Measurements from ENCODE around the gene UNC93A.

DNA sequence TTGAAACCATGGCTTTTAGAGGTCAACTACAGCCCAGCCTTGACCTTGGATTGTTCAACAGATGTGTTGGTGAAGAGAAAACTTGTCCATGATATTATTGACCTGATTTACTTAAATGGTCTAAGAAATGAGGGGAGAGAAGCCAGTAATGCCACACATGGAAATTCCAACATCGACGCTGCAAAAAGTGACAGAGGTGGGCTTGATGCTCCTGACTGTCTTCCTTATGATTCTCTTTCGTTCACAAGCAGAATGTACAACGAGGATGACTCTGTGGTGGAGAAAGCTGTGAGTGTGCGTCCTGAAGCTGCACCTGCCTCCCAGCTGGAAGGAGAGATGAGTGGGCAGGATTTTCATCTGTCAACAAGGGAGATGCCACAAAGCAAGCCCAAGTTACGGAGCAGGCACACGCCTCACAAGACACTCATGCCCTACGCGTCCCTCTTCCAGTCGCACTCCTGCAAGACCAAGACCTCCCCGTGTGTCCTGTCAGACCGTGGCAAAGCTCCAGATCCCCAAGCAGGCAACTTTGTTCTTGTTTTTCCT lies 50.0 kb downstream of the UNC93A start:
- TF ChIP-seq, protein P1, sequence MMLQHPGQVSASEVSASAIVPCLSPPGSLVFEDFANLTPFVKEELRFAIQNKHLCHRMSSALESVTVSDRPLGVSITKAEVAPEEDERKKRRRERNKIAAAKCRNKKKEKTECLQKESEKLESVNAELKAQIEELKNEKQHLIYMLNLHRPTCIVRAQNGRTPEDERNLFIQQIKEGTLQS (IDR thresholded peaks at IDR 0.05): no peak
- TF ChIP-seq, protein P2, sequence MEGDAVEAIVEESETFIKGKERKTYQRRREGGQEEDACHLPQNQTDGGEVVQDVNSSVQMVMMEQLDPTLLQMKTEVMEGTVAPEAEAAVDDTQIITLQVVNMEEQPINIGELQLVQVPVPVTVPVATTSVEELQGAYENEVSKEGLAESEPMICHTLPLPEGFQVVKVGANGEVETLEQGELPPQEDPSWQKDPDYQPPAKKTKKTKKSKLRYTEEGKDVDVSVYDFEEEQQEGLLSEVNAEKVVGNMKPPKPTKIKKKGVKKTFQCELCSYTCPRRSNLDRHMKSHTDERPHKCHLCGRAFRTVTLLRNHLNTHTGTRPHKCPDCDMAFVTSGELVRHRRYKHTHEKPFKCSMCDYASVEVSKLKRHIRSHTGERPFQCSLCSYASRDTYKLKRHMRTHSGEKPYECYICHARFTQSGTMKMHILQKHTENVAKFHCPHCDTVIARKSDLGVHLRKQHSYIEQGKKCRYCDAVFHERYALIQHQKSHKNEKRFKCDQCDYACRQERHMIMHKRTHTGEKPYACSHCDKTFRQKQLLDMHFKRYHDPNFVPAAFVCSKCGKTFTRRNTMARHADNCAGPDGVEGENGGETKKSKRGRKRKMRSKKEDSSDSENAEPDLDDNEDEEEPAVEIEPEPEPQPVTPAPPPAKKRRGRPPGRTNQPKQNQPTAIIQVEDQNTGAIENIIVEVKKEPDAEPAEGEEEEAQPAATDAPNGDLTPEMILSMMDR (IDR thresholded peaks at IDR 0.05 in 2 of 3, conservative IDR thresholded peaks at IDR 0.05 in 1 of 3; ENCODE audit: borderline replicate concordance in 1 of 3, insufficient read depth in 1 of 3, low read depth in 2 of 3, low read length in 2 of 3): no peak
- TF ChIP-seq JUND (IDR thresholded peaks at IDR 0.05): no peak
- no peak for TF ChIP-seq POLR2A (IDR thresholded peaks at IDR 0.05; ENCODE audit: borderline replicate concordance, extremely low read depth, insufficient read depth, insufficient read length)
- TF ChIP-seq EZH2 (IDR thresholded peaks at IDR 0.05): no peak

Data from HCT116 (cell line).